Measurements from ENCODE around the gene GIGYF2.

DNA sequence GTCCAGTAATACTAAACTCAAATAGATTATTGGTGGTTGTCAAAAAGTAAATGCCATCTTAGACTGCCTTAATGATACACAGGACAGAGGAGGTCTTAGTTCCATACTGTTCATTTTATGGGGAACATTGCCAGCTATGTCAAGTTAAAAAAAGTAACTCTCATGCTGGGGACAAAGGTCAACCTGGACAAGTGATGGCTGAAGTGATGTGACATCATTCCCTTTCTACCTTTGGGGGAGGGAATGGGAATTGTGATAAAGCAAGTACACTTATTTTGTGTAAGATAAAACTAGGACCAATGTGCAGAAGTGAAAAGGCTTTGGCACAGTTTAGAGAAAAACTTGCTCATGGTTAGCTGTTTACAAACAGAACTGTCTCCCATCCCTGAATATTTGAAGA lies 148.9 kb downstream of the GIGYF2 start:
- TF ChIP-seq, protein P1, sequence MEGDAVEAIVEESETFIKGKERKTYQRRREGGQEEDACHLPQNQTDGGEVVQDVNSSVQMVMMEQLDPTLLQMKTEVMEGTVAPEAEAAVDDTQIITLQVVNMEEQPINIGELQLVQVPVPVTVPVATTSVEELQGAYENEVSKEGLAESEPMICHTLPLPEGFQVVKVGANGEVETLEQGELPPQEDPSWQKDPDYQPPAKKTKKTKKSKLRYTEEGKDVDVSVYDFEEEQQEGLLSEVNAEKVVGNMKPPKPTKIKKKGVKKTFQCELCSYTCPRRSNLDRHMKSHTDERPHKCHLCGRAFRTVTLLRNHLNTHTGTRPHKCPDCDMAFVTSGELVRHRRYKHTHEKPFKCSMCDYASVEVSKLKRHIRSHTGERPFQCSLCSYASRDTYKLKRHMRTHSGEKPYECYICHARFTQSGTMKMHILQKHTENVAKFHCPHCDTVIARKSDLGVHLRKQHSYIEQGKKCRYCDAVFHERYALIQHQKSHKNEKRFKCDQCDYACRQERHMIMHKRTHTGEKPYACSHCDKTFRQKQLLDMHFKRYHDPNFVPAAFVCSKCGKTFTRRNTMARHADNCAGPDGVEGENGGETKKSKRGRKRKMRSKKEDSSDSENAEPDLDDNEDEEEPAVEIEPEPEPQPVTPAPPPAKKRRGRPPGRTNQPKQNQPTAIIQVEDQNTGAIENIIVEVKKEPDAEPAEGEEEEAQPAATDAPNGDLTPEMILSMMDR (IDR thresholded peaks at IDR 0.05; ENCODE audit: low read depth, low read length) = no peak
- no peak for TF ChIP-seq EZH2phosphoT487 (IDR thresholded peaks at IDR 0.05; ENCODE audit: low read depth)

Data from OCI-LY3 (cell line).